ENCODE measurements around the gene SLC6A5.

DNA sequence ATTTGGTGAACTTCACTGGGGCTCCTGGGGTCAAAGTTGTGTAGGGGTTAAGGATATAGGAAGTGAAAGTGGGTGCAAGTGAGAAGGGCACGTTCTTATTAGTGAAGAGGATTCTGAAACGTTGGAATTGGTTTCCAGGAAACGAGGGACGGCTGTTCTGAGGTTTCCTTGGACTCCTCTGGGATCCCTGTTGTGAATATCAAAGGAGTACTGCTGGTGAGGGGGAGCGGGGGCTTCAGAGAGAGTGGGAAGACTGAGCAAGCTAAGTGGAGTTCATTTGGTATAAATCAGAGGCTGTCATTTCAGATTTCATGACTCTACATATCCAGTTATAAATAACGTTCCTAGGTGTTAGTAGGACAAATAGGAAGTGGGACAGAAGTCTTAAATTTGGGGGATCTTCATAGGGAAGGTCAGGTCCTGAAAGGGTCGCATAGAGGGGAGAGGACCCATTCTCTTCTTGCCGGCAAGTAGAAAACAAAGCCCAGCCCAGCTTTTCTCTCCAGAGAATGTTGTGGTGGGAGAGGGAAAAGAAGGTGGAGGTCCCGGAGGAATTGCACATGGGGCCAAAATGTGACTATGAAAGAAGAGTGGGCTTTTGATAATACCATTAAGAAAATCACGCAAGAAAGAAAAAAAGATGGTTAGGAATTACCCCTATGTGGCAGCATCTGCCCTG, 68.9 kb downstream of the SLC6A5 start:
- no peak for TF ChIP-seq CTCF (IDR thresholded peaks at IDR 0.05; ENCODE audit: low read depth, low read length)
- TF ChIP-seq POLR2A (IDR thresholded peaks at IDR 0.05; ENCODE audit: extremely low read depth, insufficient read length): no peak
- no peak for TF ChIP-seq MYC (IDR thresholded peaks at IDR 0.05; ENCODE audit: low read depth, low read length)
- TF ChIP-seq, protein P1, sequence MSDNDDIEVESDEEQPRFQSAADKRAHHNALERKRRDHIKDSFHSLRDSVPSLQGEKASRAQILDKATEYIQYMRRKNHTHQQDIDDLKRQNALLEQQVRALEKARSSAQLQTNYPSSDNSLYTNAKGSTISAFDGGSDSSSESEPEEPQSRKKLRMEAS (IDR thresholded peaks at IDR 0.05; ENCODE audit: low read depth, low read length): no peak

Data from NB4 (cell line).